GM23338 (cell line): ENCODE data around the gene MTA3. TPM values are rescaled to one million over a fixed set of nuclear protein-coding genes. Genes with fewer than 3 reads are reported as not detected.

Experiments
- ATAC-seq: fragments of 200-7000 bp; cut with Tn5 transposase; 3 replicates; pipeline ENCODE4 v1.9.1; 2020
- DNase-seq: peaks from one replicate; pipeline ENCODE4 v3.0.0-alpha.2; 2015; ENCODE audit warnings: low spot score
- H2AFZ ChIP-seq: fragments of 200-600 bp; sonication (generic); 2 replicates; pipeline ENCODE4 v1.8.0; 2016; ENCODE audit warnings: antibody characterized with exemption, mild to moderate bottlenecking, moderate library complexity
- H3F3A ChIP-seq: fragments of 200-600 bp; sonication (generic); replicated peaks from 2 replicates; pipeline ENCODE4 v1.8.0; 2017; ENCODE audit warnings: antibody characterized with exemption, mixed run types, low read depth
- H3K27ac ChIP-seq: fragments of 200-600 bp; sonication (generic); 2 replicates; pipeline ENCODE4 v1.6.1; 2016; ENCODE audit warnings: low read depth
- H3K27me3 ChIP-seq: fragments of 200-600 bp; sonication (generic); 2 replicates; pipeline ENCODE4 v1.8.0; 2016; ENCODE audit warnings: mild to moderate bottlenecking, mixed run types, moderate library complexity; ENCODE audit not compliant: insufficient read depth
- H3K36me3 ChIP-seq: fragments of 200-600 bp; sonication (generic); 2 replicates; pipeline ENCODE4 v1.8.0; 2016; ENCODE audit warnings: mild to moderate bottlenecking; ENCODE audit not compliant: insufficient read depth
- H3K4me1 ChIP-seq: fragments of 200-600 bp; sonication (generic); 2 replicates; pipeline ENCODE4 v1.8.0; 2016; ENCODE audit warnings: mild to moderate bottlenecking, moderate library complexity; ENCODE audit not compliant: insufficient read depth
- H3K4me2 ChIP-seq: fragments of 200-600 bp; sonication (generic); 2 replicates; pipeline ENCODE4 v1.7.1; 2017; ENCODE audit warnings: mixed run types
- H3K4me3 ChIP-seq: fragments of 200-600 bp; sonication (generic); 2 replicates; pipeline ENCODE4 v1.6.1; 2016; ENCODE audit warnings: mixed run types
- H3K79me2 ChIP-seq: fragments of 200-600 bp; sonication (generic); replicated peaks from 2 replicates; pipeline ENCODE4 v1.8.0; 2017; ENCODE audit warnings: mild to moderate bottlenecking; ENCODE audit not compliant: insufficient read depth
- H3K9me2 ChIP-seq: fragments of 200-600 bp; sonication (generic); 2 replicates; pipeline ENCODE4 v1.8.0; 2017; ENCODE audit not compliant: insufficient read depth
- H4K20me1 ChIP-seq: fragments of 200-600 bp; sonication (generic); replicated peaks from 2 replicates; pipeline ENCODE4 v1.8.0; 2017; ENCODE audit warnings: mild to moderate bottlenecking; ENCODE audit not compliant: insufficient read depth
- H3K27ac Mint-ChIP-seq: 2 replicates; pipeline ENCODE4 v1.8.0; 2020; ENCODE audit warnings: inconsistent platforms, mild to moderate bottlenecking, moderate library complexity, mixed read lengths
- H3K27me3 Mint-ChIP-seq: 3 replicates; pipeline ENCODE4 v1.8.0; 2022; ENCODE audit warnings: low read depth, mild to moderate bottlenecking, moderate library complexity, mixed read lengths, inconsistent platforms; ENCODE audit not compliant: insufficient read depth, poor library complexity
- H3K36me3 Mint-ChIP-seq: 3 replicates; pipeline ENCODE4 v1.8.0; 2021; ENCODE audit warnings: low read depth, mild to moderate bottlenecking, inconsistent platforms, moderate library complexity, mixed read lengths
- H3K4me1 Mint-ChIP-seq: 3 replicates; pipeline ENCODE4 v1.8.0; 2020; ENCODE audit warnings: mild to moderate bottlenecking, inconsistent platforms, mixed read lengths
- H3K4me3 Mint-ChIP-seq: 3 replicates; pipeline ENCODE4 v1.8.0; 2021; ENCODE audit warnings: moderate library complexity, mild to moderate bottlenecking, inconsistent platforms, mixed read lengths
- H3K9me3 Mint-ChIP-seq: 3 replicates; pipeline ENCODE4 v1.8.0; 2020; ENCODE audit warnings: moderate library complexity, mild to moderate bottlenecking, inconsistent platforms, mixed read lengths
- CTCF ChIP-seq, 2 experiments: fragments of 200-600 bp in 1 of 2; sonication (generic) in 1 of 2; conservative IDR thresholded peaks; 2 replicates each; pipeline versions ENCODE4 v1.5.1 to v1.6.1; 2016 to 2017; ENCODE audit warnings: antibody characterized with exemption in 2 of 2, low read depth in 2 of 2, mild to moderate bottlenecking in 2 of 2, moderate library complexity in 1 of 2
- ETS1 ChIP-seq: IDR thresholded peaks from 2 replicates; pipeline ENCODE4 v1.6.1; 2016; ENCODE audit warnings: antibody characterized with exemption
- EZH2 ChIP-seq: fragments of 200-600 bp; sonication (generic); IDR thresholded peaks from one replicate; pipeline ENCODE4 v1.8.0; 2017; ENCODE audit warnings: antibody characterized with exemption, mild to moderate bottlenecking, low read depth; ENCODE audit not compliant: unreplicated experiment
- EZH2phosphoT487 ChIP-seq: fragments of 200-600 bp; sonication (generic); IDR thresholded peaks from one replicate; pipeline ENCODE4 v1.8.1; 2018; ENCODE audit warnings: antibody characterized with exemption; ENCODE audit not compliant: unreplicated experiment
- JUNB ChIP-seq: IDR thresholded peaks from one replicate; pipeline ENCODE4 v1.6.1; 2016; ENCODE audit warnings: antibody characterized with exemption; ENCODE audit not compliant: unreplicated experiment
- NANOG ChIP-seq: IDR thresholded peaks from 2 replicates; pipeline ENCODE4 v1.6.1; 2016; ENCODE audit warnings: antibody characterized with exemption, borderline replicate concordance
- POLR2AphosphoS5 ChIP-seq: IDR thresholded peaks from 2 replicates; pipeline ENCODE4 v1.6.1; 2016; ENCODE audit warnings: antibody characterized with exemption, low read depth
- REST ChIP-seq: IDR thresholded peaks from one replicate; pipeline ENCODE4 v1.6.1; 2018; ENCODE audit warnings: antibody characterized with exemption; ENCODE audit not compliant: unreplicated experiment
- STAT1 ChIP-seq: IDR thresholded peaks from one replicate; pipeline ENCODE4 v1.6.1; 2016; ENCODE audit warnings: antibody characterized with exemption; ENCODE audit not compliant: unreplicated experiment
- ZNF114 ChIP-seq: fragments of 250-450 bp; sonication (Bioruptor Pico); IDR thresholded peaks from 2 replicates; pipeline ENCODE4 v1.5.0; 2020; ENCODE audit warnings: mild to moderate bottlenecking, moderate library complexity
- ZNF331 ChIP-seq: fragments of 250-450 bp; sonication (Bioruptor Pico); IDR thresholded peaks from 2 replicates; pipeline ENCODE4 v1.5.0; 2020; ENCODE audit warnings: low read depth, mild to moderate bottlenecking, moderate library complexity
- ZNF462 ChIP-seq: fragments of 250-450 bp; sonication (Bioruptor Pico); IDR thresholded peaks from 2 replicates; pipeline ENCODE4 v1.5.0; 2020; ENCODE audit warnings: mild to moderate bottlenecking, moderate library complexity
- polyA plus RNA-seq: library from polyadenylated mRNA; unstranded; fragments of >200 nt; fragmentation: Nextera tagmentation; extraction: Ambion mirVana; gene quantifications from 2 replicates; pipeline ENCODE4 v1.2.1, GENCODE V29; 2016
- total RNA-seq: library from RNA; depleted of rRNA; stranded (reverse); fragments of >200 nt; shearing (Covaris generic); gene quantifications from 2 replicates; pipeline ENCODE4 v1.2.3, GENCODE V29; 2014

MTA3 gene
- total and polyA plus RNA-seq, 2 experiments from 2014 or later, result 162 to 208 TPM

GRCh38 chr2:42762823-42763804, 194.7 kb downstream of the MTA3 start:
- Histone ChIP-seq H2AFZ (no peak overlapping the region), H3K27me3 (no peaks in the 10 kb centered on the region), H3K79me2 (no peaks in the 10 kb centered on the region), H4K20me1 (peaks cover 5% of the 10 kb centered on the region; the same call in 1 of the 2 replicates), H3K36me3 (no peaks in the 10 kb centered on the region), H3F3A (no peaks in the 10 kb centered on the region), H3K4me3 (no peak overlapping the region), H3K9me2 (no peaks in the 10 kb centered on the region), H3K27ac (no peak overlapping the region), H3K4me2 (no peak overlapping the region), H3K4me1 (0 out of 2 replicates have a peak, but pooled peaks cover 6% of the 10 kb centered on the region)
- H3K27me3 Mint-ChIP-seq, result peaks cover 2% of the 10 kb centered on the region
- no peak overlapping the region for H3K27ac Mint-ChIP-seq
- peaks cover 8% of the 10 kb centered on the region for H3K4me1 Mint-ChIP-seq
- no peak for DNase-seq
- TF ChIP-seq ZNF462, result no peak
- TF ChIP-seq NANOG, result no peak
- TF ChIP-seq JUNB, result no peak
- TF ChIP-seq ZNF114 (CRISPR knock-in tag), result no peak
- TF ChIP-seq EZH2, result no peak
- TF ChIP-seq CTCF (conservative IDR thresholded peaks at IDR 0.05; ENCODE audit: low read depth in 2 of 2), result no peak; a peak in 1 of 4 replicates
- TF ChIP-seq STAT1, result no peak
- no peak for TF ChIP-seq ETS1
- TF ChIP-seq ZNF331 (CRISPR knock-in tag), result no peak
- TF ChIP-seq POLR2AphosphoS5, result no peak
- TF ChIP-seq EZH2phosphoT487, result no peak
- no peak for TF ChIP-seq REST
- ATAC-seq, result no peak
- no peak overlapping the region for H3K4me3 Mint-ChIP-seq
- H3K9me3 Mint-ChIP-seq, result no peaks in the 10 kb centered on the region
- peaks cover 5% of the 10 kb centered on the region; the same call in 2 of the 3 replicates for H3K36me3 Mint-ChIP-seq
